ENCODE data around the gene ELK4.

The ELK4 gene

DNA sequence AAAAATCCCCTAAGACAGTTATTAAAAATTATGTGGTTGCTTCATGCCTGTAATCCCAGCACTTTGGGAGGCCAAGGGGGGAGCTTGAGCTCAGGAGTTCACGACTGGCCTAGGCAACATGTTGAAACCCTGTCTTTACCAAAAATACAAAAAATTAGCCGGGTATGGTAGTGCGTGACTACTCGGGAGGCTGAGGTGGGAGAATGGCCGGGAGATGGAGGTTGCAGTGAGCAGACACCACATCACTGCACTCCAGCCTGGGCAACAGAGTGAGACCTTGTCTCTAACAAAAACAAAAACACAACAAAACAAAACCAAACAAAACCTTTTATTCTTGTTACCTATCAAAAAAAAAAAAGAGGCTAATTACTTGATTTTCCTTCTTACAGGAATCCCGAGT lies 2.1 kb downstream of the ELK4 start:
- DNase-seq (ENCODE audit: low read depth) = no peak

DNA sequence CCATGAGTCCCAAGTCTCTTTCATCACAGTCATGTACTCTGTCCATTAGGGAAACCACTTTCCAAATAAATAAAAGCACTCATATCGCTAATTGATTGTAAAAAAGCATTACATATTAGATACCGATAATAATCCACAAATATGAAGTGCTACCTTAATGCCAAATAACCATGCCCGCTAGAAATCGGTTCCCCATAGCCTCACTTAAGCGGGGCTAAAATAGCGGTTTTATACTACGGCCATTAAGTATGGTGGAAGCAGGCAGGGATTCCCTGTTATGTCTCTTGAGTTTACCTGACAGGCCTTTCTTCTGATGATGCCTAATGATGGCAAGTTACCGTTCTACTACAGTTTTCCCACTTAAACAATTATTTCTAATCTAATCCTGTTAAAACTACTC lies 3.9 kb downstream of the ELK4 start:
- DNase-seq (ENCODE audit: low read depth) = no peak

DNA sequence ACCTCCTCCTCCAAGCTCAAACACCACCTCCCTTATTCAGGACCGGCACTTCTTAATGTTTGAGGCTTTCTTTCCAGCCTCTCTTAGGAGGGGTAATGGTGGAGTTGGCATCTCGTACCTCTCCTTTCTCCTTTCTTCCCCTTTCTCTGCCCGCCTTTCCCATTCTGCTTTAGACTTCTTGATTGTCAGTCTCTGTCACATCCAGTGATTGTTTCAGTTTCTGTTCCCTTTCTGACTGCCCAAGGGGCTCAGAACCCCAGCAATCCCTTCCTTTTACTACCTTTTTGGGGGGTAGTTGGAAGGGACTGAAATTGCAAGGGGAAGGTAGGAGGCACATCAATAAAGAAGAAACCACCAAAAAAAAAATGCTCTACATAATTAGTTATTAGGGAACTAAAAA lies 5.6 kb downstream of the ELK4 start:
- DNase-seq (ENCODE audit: low read depth) = no peak

DNA sequence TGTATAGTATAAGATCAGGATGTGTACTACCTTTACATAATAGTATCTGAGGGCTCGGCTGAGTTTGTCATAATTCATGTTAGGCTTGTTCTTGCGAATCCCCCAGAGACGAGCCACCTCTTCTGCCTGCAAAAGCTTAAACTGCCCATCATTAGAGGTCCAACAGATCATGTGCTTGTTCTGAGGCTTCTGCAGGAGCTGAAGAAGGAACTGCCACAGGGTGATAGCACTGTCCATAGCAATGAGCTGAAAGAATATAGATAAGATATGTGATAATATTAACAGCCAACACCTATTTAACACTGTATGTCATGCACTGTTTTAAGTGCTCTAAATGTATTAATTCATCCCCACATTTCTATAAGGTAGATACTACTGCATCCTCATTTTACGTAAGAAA lies 8.2 kb downstream of the ELK4 start:
- DNase-seq (ENCODE audit: low read depth) = no peak

DNA sequence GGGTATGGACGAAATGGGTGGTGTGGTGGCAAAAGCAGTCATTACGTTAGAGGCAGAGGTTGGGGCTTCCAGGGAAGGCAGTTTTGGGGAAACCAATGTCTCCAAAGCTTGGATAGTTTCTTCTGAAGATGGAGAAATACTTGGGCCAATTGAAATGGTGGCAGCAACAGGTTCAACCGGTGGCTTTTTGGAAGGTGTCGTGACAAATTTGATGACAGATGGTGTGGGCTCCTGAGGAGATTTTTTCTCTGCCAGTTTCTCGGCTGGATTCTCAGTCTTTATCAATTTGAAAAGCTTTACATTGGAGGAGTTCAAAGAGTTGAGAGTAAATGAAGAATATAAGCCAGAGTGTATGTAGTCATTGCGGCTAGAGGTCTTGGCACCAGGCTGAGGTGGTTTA lies 11.5 kb downstream of the ELK4 start:
- DNase-seq (ENCODE audit: low read depth) = no peak

DNA sequence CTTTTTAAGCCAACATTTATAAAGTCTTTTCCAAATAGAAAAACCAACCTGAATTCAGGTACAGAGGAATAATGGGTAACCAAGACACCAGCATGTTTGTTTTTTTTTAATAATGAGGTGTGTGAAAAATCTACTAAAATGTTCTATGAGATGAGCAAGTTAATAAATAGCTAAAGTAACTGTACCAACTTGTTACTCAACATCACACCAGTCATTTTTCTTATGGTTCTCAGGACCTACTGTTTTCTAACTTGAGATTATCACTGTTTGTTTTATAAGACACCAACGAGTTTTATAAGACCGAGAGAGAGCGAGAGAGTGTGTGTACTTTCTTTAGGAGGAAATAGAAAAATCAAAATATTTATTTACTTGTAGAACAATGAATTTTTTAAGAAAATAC lies 12.4 kb downstream of the ELK4 start:
- DNase-seq (ENCODE audit: low read depth) = no peak

DNA sequence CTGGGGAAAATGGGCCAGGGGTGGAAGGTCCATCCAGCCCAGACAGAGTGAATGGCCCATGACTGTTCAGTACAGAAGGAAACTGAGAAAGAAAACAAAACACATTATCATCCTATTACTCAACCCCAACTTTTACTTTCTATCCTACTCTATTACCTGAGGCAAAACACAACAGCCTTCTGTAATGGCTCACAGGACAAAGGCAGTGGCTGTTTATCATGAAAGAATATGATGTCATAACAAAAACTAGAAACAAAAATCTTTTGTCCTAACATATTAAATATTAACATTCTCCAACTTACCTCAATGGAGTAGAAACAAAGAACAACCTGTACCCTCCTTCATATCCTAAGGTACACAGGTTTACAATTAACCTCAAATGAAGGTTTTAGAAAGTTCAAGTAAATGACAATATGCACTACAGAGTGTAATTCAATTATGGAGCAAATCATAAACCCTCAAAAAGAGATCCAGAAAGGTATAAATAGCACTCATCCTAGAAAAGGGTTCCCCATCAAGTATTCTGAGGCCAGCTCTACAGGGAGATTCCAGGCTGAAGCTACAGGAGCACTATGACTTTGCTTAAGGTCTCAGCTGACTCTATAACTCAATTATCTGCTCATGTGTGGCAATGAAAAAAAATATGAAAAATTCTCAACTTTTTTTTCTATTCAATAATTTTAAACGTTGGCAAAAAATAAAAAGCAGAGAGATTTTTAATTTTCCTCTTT lies 15.1 kb downstream of the ELK4 start:
- no peak for DNase-seq (ENCODE audit: low read depth)

DNA sequence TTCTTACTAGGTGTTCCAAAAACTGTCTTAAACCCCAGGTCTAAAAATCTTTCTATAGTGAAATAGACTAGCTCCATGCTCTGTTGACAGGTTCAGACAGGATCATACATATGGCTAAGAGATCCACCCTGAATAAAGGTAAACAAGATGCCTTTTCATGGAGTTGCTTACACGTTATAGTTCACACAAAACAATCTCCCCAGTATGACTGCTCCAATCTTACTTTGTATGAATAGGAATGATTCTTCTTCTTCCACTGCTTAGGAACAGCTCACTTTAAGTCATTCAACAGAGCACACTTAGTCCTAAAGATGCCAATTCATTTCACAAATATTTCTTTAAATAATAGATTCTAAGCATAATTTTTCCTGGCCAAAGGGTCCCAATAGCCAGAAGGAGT lies 16.0 kb downstream of the ELK4 start:
- DNase-seq (ENCODE audit: low read depth) = no peak

DNA sequence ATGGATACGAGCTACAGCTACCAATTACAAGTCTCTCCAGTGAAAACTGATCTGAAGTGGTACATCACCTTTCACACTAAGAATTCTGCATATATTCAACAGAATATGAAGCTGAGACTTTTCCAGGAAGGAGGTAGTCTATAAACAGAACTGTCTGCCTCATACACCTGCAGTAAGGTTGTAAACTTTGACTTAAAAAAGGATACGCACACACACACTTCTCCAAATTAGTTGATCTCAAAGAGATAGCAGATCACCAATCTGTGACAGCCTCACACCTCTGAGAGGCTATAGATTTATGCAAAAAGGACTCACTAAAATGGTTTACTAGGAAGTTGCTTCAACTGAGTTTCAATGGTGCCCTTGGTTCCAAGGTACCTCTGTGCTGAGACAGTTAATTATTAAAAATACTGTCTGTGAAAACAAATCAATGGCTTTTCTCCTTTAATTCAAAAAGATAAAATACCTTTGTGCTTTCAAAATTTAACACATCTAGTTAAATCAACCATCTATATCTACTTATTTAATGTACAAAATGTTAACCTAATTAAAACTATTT lies 17.9 kb downstream of the ELK4 start:
- no peak for DNase-seq (ENCODE audit: low read depth)

DNA sequence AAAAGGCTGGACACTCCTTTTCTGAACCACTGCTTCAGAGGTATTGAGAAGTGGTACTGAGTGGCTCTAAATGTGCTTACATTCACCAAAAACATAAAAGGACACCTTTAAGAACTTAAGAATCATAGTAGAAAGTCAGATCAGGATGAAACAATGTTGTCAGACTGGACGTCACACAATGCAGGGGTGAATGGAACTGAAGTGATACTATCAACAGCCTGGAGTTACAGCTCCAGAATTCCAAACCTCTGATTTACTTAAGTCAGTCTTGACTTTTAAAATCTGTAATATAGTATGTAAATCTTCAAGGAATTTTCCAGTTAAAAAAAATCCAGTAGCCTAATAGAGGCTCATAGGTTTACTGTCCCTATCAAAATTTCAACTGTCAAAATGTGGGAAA lies 19.3 kb downstream of the ELK4 start:
- no peak for DNase-seq (ENCODE audit: low read depth)

DNA sequence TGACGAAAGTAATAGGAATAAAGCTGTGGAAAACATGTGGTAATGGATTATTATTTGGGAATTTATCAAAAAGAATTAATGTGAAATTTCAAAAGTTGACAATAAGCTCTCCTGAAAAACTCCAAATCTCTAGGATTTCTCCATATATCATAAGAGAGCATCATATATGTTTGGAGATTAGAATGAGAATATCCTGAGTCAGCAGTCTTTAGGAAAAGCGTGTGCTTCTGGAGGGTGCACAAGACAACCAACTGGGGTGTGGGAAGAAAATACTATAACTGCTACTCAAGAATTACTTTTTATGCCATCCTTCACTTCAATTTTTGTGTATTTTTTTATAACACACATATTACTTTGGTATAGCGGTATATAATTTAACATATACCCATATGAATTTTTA lies 19.7 kb downstream of the ELK4 start:
- DNase-seq (ENCODE audit: low read depth) = no peak

DNA sequence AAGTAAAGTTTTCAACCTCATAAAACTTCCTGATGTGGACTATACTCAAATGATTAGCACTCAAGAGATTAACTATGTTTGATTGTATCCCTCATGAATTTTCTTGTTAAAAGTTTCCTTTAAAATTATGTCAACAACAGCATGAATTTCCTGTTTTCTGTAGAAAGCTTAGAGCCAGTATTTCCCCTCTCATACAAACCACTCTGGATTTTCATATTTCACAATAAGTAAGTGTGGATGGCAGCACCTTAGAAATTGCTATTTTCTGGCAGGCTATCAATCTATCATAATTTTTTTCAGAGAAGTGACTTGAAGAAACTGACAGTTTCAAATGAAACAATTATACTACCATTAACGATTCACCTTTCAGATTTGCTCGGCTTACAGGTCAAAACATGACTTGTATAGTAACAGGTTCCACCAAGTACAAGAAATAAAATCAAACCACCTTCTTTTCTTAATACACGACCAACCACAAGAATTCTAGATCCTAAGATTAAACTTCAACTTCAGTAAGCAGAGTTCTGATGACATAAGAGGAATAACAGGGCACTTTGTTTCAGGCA lies 20.8 kb downstream of the ELK4 start:
- no peak for DNase-seq (ENCODE audit: low read depth)

DNA sequence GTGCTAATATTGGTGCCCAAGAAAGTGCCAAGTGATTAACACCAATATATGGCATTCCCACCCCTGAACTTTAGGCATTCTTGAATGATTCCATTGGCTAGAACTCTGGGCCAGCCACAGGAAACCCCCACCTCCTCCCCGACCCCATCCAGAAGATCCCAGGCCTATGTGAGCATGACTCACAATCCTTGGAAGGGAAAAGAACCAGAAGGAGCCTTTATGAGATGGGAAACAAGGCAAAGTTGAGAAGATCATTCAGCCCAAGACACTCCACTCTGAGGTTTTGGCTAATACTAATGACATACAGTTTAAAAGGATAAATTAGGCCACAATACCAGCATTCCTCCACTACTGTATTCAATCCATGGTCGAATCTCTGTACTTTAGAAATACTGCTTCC lies 21.8 kb downstream of the ELK4 start:
- DNase-seq (ENCODE audit: low read depth) = no peak

DNA sequence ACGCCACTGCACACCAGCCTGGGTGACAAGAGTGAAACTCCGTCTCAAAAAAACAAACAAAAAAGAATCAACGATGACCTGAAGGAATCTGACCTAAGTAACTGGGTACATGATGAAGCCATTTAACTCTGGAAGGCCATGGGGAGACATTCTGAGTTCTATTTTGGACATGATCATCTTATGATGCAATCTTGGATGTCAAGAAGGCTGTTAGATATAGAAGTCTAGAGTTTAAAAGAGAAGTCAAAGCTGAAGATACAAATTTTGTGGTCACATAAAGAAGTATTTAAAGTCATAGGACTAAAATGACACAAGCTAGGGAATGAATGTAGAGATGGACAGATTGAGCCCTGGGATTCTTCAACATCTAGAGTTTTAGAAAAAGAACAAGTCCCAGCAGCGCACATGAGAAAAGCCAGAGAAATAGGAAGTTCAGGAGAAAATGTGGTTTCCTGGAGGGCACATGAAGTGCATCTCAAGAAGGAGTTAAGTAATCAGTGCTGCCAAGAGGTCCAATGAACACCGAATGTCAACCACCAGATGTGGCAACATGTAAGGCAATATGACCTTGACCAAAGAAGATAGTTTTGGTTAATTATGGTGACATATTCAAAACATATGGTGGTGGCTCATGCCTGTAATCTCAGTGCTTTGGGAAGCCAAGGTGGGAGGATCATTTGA lies 26.8 kb downstream of the ELK4 start:
- no peak for DNase-seq (ENCODE audit: low read depth)

DNA sequence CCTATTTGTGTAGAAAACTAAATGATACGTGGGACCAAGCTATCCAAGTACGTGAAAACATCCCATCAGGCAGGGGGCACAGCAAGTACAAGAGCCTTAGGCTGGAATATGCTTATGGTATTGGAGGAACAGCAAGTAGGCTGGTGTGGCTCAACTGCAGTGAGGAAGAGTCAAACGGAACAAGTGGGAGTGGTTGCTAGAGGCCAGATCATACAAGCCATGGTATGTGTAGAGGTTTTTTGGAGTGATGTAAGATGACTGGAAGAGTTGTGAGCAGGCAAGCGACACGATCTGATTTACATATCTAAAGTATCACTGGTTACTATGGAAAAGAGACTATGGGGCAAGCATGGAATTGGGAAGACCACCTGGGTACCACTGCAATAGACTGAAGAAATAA lies 27.8 kb downstream of the ELK4 start:
- no peak for DNase-seq (ENCODE audit: low read depth)

DNA sequence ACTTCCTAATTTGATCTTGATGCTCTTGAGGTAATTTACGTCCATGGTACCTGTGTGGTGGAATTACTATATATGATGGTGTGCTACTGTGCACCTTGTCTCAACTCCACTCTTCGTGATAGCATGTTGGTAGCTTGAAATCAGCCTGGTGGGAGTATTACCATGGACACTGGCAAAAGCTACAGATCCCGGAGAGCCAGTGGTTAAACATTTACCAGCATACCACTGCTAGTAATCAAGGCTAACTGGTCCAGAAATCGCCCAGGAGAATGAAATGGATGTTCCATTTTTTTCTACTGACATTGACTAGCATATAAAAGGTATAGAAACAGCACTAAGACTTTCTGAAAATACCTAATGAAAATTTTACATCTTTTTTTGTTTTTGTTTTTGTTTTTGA lies 30.6 kb downstream of the ELK4 start:
- DNase-seq (ENCODE audit: low read depth) = no peak

DNA sequence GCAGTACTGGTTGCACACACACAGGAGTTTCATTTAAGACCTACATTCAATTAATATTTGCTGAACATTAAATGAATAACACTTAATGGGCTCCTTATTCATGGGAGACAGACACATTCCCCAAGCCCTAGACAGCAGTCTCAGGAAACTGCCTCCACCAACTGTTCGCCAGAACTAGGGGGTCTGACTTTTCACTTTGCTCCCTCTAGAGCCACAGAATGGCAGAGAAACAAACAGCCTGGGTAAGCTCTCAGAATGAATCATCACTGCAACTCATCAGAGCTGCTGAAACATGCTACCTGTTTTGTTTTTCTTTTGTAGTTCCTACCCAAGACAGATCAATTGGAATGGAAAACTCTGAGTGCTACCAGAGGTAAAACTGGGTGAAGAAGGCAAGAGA lies 31.7 kb downstream of the ELK4 start:
- DNase-seq (ENCODE audit: low read depth) = no peak

DNA sequence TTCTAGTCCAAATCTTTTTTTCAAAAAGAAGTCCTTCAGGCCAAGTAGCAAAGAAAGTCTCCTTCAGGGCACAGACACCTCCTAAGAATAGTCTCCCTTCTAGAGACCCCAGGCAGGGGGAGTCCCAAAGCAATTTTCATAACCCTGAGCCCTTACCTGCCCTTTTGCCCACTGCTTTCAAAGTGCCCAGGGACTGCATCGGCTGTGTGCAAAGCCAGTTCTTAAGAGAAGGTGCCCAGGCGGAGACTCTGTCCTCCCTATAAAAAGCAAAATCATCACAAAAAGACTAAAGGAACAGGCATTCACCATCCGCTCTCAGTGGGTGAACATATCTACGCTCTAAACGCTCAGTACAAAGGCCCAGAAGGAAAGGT lies 32.2 kb downstream of the ELK4 start:
- DNase-seq (ENCODE audit: low read depth) = no peak

DNA sequence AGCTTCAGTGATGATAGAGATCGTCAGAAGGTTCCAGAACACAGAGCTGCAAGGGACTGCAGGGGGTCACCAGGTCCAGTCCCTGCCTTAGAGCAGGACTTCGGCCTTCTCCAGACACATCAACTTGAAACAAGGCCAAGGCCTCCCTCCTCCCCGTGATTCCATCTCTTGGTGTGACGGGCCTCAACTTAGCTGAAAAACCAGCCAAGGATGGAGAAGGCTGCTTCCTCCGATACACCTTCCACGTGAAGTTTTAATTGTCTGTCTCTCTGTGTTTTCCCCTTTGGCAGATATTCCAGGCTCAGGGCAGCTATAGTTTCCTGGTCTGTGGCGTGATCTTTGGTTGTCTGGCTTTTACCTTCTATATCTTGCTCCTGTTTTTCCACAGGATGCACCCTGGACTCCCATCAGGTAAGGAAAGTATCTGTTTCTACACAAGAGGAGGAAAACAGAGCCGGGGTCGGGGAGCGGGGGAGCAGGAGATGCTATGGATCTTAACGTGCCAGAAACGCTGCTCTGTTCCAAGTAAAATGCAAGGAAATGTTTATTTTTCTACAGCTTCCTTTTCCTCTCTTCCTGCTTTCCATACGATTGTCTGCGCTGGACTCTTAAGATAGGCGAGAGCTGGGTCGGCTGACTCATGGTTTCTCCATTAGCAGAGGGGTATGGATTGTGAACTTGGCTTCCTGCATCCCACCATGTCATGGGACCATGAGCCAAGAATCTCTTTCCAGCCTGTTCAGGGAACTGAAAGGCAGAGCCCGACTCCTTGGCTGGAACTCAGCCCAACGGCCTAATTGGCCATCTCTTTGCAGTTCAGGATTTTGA lies 32.8 kb downstream of the ELK4 start:
- no peak for DNase-seq (ENCODE audit: low read depth)

DNA sequence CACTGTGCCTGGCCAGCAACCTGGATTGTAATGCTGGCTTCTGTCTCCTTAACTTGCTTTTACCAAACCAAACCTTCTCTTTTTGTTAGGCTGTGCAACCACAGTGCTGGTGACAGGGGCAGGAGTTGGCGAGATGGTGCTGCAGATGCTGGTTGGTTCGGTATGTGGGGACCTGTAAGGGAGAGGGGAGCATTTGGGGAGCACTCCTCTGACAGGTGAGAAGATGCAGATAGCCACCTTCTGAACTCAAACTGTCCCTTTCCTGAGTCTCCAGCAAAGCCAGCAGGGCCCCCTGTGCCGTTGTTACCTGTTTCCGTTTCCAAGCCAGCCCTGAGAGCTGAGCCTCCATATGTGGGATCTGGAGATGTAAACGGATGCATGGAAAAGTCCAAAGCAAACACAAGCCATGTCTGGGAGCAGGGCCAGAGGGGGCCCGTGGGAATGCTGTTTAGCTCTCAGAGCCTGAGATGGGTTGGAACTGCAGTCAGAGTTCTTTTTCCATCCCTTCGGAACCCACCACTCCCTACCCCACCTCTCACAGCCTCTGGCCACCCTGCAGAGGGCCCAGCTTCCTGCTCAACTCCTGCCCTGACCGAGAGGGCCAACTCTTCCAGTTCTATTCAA lies 34.0 kb downstream of the ELK4 start:
- DNase-seq (ENCODE audit: low read depth) = no peak

DNA sequence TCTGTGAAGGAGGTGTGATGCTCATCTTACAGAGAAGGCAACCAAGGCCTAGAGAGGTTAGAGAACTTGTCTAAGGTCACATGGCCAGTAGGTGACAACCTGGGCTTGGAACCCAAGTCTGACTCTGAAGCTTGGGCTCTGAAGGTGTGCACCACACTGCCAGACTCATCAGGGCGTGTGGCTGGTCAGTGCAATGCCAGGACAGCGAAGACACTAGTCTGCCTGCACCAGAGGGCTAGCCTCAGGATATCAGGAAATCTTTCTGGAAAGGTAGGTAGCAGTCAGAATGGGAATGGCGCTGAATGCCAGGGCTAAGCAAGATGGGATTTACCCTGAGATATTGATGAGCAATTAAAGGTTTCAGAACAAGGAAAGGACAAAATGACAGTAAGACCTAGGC lies 34.9 kb downstream of the ELK4 start:
- no peak for DNase-seq (ENCODE audit: low read depth)

DNA sequence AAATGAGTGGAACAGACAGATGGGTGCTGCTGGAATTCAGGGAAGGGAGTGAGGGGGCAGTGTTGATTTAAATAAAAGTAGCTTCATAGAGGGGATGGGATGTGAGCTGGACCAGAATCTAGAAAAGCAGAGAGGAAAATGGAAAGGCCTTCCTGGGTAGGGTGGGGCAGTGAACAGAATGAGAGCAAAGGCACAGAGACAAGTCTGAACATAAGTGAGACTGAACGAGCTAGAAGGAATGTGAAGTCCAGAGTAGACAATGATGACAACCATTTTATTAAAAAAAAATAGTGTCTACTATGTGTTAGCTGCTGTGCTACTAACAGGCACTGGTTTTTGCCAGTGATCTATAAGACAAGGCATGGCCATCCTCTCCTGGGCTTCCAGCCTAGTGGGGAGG lies 36.0 kb downstream of the ELK4 start:
- DNase-seq (ENCODE audit: low read depth) = no peak
